Gastroesophageal sphincter (tissue), 4 donors: Measurements from ENCODE around the gene CMTM5. TPM values are rescaled to one million over a fixed set of nuclear protein-coding genes. Genes with fewer than 3 reads are reported as not detected.

Experiments used
- ATAC-seq: fragments of 150-250 bp; one replicate; pipeline ENCODE4 v1.9.1; 2016; ENCODE audit warnings: mild to moderate bottlenecking, moderate library complexity
- H3K27ac ChIP-seq, 4 donors: fragments of 200-600 bp; sonication (generic) in 3 of 4; 1 replicate in 3 of 4; 2 replicates in 1 of 4; pipeline ENCODE4 v1.5.1; 2016 to 2019
- H3K27me3 ChIP-seq: fragments of 200-600 bp; sonication (generic); one replicate; pipeline ENCODE4 v1.5.1; 2019
- H3K36me3 ChIP-seq, 2 donors: fragments of 200-600 bp; sonication (generic); one replicate each; pipeline ENCODE4 v1.5.1; 2019; ENCODE audit warnings: control low read depth in 1 of 2
- H3K4me1 ChIP-seq, 3 donors: fragments of 200-600 bp; sonication (generic); 1 replicate in 2 of 3; 2 replicates in 1 of 3; pipeline ENCODE4 v1.5.1; 2016 to 2019; ENCODE audit warnings: control low read depth in 2 of 3
- H3K4me3 ChIP-seq, 2 donors: fragments of 200-600 bp; sonication (generic); one replicate each; pipeline ENCODE4 v1.5.1; 2019; ENCODE audit warnings: mild to moderate bottlenecking in 1 of 2, moderate library complexity in 1 of 2
- H3K9me3 ChIP-seq, 3 donors: fragments of 200-600 bp; sonication (generic); one replicate each; pipeline ENCODE4 v1.5.1; 2017 to 2019; ENCODE audit warnings: control low read depth in 2 of 3
- EP300 ChIP-seq: sonication (generic); formaldehyde crosslinking; IDR thresholded peaks from one replicate; pipeline ENCODE4 v1.6.1; 2017; ENCODE audit warnings: antibody characterized with exemption, mild to moderate bottlenecking
- POLR2A ChIP-seq, 2 donors: fragments of 450-650 bp; IDR thresholded peaks; one replicate each; pipeline ENCODE4 v1.6.1; 2017; ENCODE audit warnings: antibody characterized with exemption in 2 of 2, mild to moderate bottlenecking in 2 of 2, moderate library complexity in 1 of 2
- POLR2AphosphoS5 ChIP-seq: sonication (generic); formaldehyde crosslinking; IDR thresholded peaks from one replicate; pipeline ENCODE4 v1.6.1; 2017; ENCODE audit warnings: antibody characterized with exemption
- WGBS, 2 donors: methylation state at CpG; one replicate each; pipeline ENCODE4 v1.1.5; 2018; ENCODE audit warnings: low coverage in 1 of 2; 5-methylcytosine and 5-hydroxymethylcytosine counted together
- total RNA-seq, 4 donors: library from RNA; depleted of rRNA; stranded (reverse); fragments of >200 nt; gene quantifications; one replicate each; pipeline ENCODE4 v1.1.0, GENCODE V29; 2016
- TF ChIP-seq, protein P1 (sequence below), 4 experiments: fragments of 200-600 bp in 2 of 4; fragments of 450-650 bp in 2 of 4; sonication (generic) in 1 of 4; IDR thresholded peaks; one replicate each; pipeline ENCODE4 v1.5.1; 2017 to 2019; ENCODE audit warnings: antibody characterized with exemption in 4 of 4, mild to moderate bottlenecking in 2 of 4, moderate library complexity in 2 of 4

Gene CMTM5
- total RNA-seq, 4 donors from 2014 or later, result 0.81 to 2.3 (median 1.2) TPM; not detected in 1

DNA sequence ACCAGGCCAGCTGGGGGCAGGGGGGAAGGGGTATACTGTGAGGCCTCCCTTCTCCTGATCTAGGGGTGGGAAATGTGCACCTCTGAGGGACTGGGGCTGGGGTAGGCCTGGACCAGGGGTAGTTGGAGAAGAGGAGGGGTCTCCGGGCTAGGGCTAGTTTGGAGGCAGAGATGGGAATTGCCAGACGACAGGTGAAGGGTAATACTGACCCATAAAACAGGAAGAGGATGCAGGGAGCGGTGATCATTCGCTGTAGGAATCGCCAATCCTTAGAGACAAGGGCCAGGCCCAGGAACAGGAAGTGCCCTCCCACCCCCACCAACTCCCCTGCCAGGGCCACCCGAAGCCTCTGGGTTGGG, 28.6 kb upstream of the CMTM5 start:
- Histone ChIP-seq H3K27me3 (no peaks in the 10 kb centered on the region), H3K4me1 (peaks cover 0 to 20% (median 6%) of the 10 kb centered on the region in 3 donors), H3K4me3 (no peak overlapping the region), H3K9me3 (no peaks in the 10 kb centered on the region), H3K27ac (no peak overlapping the region), H3K36me3 (peaks cover 0 to 21% of the 10 kb centered on the region in 2 donors)
- no peak for ATAC-seq
- WGBS, 2 donors, result 84% methylated on average over 6 of the region's 6 CpGs; no CpG with 5 or more reads in 1 of the 2 donors
- TF ChIP-seq, protein P1, sequence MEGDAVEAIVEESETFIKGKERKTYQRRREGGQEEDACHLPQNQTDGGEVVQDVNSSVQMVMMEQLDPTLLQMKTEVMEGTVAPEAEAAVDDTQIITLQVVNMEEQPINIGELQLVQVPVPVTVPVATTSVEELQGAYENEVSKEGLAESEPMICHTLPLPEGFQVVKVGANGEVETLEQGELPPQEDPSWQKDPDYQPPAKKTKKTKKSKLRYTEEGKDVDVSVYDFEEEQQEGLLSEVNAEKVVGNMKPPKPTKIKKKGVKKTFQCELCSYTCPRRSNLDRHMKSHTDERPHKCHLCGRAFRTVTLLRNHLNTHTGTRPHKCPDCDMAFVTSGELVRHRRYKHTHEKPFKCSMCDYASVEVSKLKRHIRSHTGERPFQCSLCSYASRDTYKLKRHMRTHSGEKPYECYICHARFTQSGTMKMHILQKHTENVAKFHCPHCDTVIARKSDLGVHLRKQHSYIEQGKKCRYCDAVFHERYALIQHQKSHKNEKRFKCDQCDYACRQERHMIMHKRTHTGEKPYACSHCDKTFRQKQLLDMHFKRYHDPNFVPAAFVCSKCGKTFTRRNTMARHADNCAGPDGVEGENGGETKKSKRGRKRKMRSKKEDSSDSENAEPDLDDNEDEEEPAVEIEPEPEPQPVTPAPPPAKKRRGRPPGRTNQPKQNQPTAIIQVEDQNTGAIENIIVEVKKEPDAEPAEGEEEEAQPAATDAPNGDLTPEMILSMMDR (IDR thresholded peaks at IDR 0.05), result no peak
- TF ChIP-seq POLR2A (IDR thresholded peaks at IDR 0.05), result no peak

DNA sequence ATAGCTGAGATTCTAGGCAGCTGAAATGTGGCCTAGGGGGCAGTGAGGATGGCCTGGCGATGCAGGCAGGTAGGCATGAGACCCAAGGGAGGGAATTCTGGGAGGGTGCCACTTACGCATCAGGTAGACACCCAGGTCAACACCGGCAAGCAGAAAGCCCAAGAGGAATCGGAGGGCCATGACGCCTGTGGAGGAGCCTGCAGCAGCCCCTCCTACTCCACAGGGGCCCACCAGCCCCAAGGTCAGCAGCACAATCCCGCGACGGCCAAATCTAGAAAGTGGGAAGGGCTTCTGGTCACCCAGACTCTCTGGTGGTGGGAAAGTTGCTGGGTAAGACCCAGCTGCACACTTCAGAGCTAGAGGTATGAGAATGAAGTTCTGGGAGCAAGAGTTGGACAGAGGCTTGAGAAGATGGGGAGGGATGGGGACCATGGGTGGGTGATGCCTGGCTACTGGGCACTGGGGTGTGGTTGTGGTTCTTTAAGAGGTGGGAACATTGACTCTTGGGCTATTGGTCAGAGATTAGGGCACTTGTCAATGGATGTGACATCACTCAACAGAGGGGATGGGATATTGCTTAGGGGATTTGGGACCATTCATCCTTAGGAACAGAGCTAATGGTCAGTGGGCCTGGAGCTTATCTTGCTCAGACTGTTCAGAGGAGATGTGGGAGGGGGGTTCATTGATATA, 27.5 kb upstream of the CMTM5 start:
- Histone ChIP-seq H3K36me3 (peaks cover 0 to 21% of the 10 kb centered on the region in 2 donors), H3K4me3 (no peak overlapping the region), H3K4me1 (peaks cover 0 to 21% (median 6%) of the 10 kb centered on the region in 3 donors), H3K27me3 (no peaks in the 10 kb centered on the region), H3K9me3 (no peaks in the 10 kb centered on the region), H3K27ac (no peak overlapping the region)
- TF ChIP-seq EP300, result no peak
- no peak for TF ChIP-seq POLR2AphosphoS5
- TF ChIP-seq, protein P1 (IDR thresholded peaks at IDR 0.05), result no peak
- TF ChIP-seq POLR2A (IDR thresholded peaks at IDR 0.05), result no peak
- ATAC-seq, result no peak
- WGBS, 2 donors, result 78 to 91% methylated on average over 3 to 5 of the region's 8 CpGs

DNA sequence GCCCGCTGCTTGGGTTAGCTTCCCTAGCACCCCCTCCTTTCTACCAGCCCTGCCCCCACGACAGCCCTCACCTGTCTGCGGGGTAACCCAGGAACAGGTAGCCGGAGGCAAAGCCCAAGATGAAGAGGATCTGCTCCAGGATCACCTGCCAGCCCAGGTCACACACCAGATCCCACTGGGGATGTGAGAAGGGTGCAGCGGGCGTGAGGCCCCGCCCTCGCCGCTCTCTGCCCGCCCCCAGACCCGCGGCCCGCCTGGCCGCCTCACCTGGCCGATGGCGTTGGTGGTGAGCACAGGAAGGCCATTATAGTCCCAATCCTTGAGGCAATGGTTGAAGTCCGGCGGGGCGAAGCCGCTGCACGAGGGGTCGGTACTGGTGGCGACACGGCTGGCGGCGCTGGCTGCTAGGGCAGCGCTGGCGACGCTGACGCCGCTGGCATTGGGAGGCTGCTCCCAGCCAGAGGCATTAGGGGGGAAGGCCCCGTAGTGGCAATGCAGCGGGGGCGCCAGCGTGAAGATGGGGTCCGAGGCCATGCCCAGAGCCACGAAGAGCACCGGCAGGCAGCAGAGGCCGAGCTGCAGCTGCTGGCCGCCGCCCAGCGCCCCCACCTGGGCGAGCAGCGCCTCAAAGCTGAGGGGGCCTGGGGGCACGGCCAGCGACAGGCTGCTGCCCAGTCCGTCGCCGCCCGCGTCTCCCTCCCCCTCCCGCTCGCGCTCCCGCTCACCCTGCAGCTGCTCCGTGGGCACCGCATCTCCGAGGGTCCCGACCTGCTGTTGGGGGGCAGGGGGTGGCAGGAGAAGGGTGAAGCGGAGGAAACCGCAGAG, 25.0 kb upstream of the CMTM5 start:
- WGBS, 2 donors, result 50 to 100% methylated on average over 2 of the region's 61 CpGs

DNA sequence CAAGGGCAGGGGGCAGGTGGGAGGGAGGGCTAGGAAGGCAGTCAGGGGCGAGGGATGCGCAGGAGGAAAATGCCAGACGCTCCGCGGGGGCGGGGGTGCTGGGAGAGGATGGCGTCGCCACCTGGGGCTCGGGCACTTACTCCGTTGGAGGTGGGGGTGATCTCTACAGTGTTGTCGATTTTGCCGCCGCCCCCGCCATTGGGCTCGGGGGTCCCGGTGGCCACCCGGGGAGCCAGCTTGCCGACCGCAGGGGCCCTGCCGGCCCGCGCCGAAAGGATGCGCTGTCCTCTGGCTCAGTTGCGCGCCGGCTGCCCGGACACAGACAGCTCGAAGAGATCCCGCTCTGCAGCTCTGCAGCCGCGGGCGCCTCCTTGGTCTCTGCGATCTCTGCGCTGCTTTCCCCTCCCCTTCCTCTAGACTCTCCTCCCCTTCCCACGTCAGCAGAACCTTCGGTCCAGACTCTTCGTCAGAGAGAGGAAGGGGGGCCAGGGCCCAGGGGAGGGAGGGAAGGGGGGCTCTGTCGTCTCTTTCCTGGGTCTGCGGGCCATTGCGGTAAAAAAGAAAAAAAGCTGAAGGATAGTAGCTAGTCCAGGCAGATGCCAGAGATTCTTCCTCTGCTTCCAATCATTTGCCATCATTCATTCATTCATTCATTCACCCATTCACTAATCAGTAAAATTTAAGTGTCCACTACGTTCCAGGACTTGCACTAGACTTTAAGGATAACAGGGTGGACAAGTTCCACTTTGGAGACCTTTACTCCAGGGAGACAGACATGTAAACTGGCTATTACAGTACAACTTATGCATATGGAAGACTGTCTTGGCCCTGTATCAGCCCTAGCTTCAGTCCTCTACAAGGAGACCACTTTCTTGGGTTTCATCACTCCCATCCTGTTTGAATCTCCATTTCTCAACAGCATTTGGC, 24.1 kb upstream of the CMTM5 start, which contains the start of gene SLC22A17:
TSS of gene SLC22A17 (minus strand) at position 382 of the 927 bp plus-strand sequence.
- peak; percentile 95 for ATAC-seq
- 0% methylated on average over 3 to 4 of the region's 42 CpGs for WGBS, 2 donors
- peaks cover 0 to 21% (median 6%) of the 10 kb centered on the region in 3 donors for H3K4me1 ChIP-seq
- TF ChIP-seq EP300, result no peak
- peak; percentile 59 to 62 for TF ChIP-seq POLR2A (IDR thresholded peaks at IDR 0.05)
- peak; percentile 66 for TF ChIP-seq POLR2AphosphoS5
- TF ChIP-seq, protein P1 (IDR thresholded peaks at IDR 0.05), result peak in 2 of 4 experiments; percentile 31 to 38
- H3K9me3 ChIP-seq, result no peaks in the 10 kb centered on the region
- H3K27me3 ChIP-seq, result no peaks in the 10 kb centered on the region
- peak within 1 kb of the TSS in 3 of 4 donors; percentile 75 to 83 (median 82) for H3K27ac ChIP-seq
- H3K4me3 ChIP-seq, result peak within 1 kb of the TSS; percentile 40 to 78
- peaks cover 0 to 21% of the 10 kb centered on the region in 2 donors for H3K36me3 ChIP-seq

More for the DNA sequence above, 25.0 kb upstream of the CMTM5 start:
- H3K4me1 ChIP-seq, result peaks cover 0 to 21% (median 6%) of the 10 kb centered on the region in 3 donors
- H3K27me3 ChIP-seq, result no peaks in the 10 kb centered on the region
- peak overlapping the region in 3 of 4 donors; percentile 75 to 83 (median 82) for H3K27ac ChIP-seq
- ATAC-seq, result peak; percentile 35
- peaks cover 0 to 22% of the 10 kb centered on the region in 2 donors for H3K36me3 ChIP-seq
- H3K4me3 ChIP-seq, result peak overlapping the region; percentile 40 to 78
- H3K9me3 ChIP-seq, result no peaks in the 10 kb centered on the region
- TF ChIP-seq POLR2A (IDR thresholded peaks at IDR 0.05) (no peak), EP300 (no peak), POLR2AphosphoS5 (no peak)
- TF ChIP-seq, protein P1 (IDR thresholded peaks at IDR 0.05), result no peak
